GM12875 (cell line): ENCODE results near the gene GLRX.

Experiments used
- H3K4me3 ChIP-seq: one replicate; pipeline ENCODE4 v1.5.1; 2011; ENCODE audit warnings: low read depth, low read length, control low read depth
- TF ChIP-seq, protein P1 (sequence below): IDR thresholded peaks from 2 replicates; pipeline ENCODE4 v1.5.1; 2011; ENCODE audit warnings: low read depth, mild to moderate bottlenecking, control low read depth, inconsistent platforms, low read length, moderate library complexity, borderline replicate concordance; ENCODE audit not compliant: insufficient read depth

The GLRX gene

DNA sequence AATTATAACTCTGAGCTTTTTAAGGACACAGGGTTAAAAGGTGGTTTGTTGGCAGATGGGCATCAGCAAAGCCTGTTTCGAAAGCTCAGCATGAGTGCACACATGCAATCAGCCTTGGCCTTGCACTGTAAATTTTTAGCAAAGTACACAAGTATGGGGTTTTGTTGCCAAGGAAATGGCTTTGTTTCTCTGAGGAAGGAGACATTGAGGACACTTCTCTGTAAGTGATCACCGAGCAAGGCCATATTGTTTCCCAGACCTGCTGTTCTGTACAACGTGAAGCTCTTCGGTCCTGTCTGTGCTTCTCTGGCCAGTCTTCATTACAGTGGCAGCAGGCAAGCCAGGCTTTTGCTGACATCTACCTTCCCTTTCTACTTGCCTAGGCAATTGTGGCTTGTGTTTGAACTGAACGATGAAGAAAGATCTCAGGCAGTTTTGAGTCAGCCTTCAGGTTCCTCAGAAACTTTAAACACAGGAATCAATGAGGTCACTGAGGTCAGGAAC is 27.9 kb upstream of the GLRX start:
- H3K4me3 ChIP-seq, result no peak overlapping the region
- TF ChIP-seq, protein P1, sequence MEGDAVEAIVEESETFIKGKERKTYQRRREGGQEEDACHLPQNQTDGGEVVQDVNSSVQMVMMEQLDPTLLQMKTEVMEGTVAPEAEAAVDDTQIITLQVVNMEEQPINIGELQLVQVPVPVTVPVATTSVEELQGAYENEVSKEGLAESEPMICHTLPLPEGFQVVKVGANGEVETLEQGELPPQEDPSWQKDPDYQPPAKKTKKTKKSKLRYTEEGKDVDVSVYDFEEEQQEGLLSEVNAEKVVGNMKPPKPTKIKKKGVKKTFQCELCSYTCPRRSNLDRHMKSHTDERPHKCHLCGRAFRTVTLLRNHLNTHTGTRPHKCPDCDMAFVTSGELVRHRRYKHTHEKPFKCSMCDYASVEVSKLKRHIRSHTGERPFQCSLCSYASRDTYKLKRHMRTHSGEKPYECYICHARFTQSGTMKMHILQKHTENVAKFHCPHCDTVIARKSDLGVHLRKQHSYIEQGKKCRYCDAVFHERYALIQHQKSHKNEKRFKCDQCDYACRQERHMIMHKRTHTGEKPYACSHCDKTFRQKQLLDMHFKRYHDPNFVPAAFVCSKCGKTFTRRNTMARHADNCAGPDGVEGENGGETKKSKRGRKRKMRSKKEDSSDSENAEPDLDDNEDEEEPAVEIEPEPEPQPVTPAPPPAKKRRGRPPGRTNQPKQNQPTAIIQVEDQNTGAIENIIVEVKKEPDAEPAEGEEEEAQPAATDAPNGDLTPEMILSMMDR, result no peak

DNA sequence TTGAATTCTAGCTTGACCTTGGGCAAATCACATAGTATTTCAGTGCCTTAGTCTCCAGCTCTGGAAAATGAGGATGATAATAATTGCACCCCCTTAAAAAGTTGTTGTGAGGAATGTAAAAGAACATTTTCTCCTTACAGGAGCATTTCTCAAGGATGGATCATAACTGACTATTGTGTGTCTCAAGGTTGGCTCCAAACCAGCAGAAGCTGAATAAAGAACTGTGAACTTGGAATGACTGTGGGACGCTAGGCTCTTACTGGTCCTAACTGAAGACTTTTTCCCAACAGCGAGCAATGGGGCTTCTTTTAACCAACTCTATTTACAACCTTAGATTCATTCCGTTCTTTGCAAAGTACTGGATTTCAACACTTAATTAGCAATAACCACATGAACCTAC is 26.2 kb upstream of the GLRX start:
- no peak overlapping the region for H3K4me3 ChIP-seq
- TF ChIP-seq, protein P1, result no peak

DNA sequence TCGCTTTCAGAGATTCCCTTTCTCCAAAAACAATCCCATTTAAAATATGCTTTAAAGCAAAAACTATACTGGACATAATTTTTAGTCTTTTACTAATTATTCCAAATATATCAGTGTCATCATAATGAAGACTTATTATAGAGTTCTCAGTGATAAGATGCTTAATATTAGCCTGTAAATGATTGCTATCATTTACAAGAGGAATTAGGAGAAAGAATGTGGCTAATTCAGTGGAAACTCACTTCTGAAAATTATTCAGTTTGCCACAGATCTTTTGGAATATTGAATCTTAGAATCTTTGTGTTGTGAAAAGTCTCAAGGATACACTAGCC is 24.7 kb upstream of the GLRX start:
- TF ChIP-seq, protein P1, result no peak
- no peak overlapping the region for H3K4me3 ChIP-seq

DNA sequence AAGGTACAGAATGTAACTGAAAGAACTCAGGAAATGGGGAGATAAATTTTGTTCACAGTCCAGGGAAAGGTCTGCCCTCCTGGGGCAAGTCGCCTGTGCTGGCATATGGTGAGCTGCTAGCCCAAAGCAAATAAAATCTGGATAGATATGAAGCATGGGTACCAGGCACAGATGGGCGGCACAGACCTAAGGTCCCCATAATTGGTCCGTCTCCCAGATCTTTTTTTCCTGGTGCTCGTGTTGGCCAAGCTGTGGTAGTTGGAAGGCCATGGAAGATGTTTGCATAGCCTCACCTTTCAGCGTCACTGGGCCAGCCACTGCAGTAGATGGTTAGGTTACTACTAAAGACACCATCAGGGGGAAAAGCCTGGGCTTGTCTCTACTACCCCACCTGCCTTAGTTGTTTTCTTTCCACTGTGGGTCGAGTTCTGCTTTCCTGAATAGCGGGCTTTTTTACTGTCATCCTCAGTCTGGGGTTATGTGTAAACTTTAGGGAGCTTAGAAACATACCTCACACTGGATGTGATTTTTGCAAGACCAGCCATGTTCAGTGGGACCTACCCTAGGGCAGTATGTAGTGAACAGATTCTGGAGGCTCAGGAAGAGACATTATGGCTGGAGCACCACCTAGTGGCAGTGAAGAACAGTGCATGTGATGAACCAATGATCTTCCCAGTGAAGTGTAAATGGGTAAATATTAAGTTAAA is 24.2 kb upstream of the GLRX start:
- TF ChIP-seq, protein P1, result peak; percentile 83
- H3K4me3 ChIP-seq, result no peak overlapping the region

DNA sequence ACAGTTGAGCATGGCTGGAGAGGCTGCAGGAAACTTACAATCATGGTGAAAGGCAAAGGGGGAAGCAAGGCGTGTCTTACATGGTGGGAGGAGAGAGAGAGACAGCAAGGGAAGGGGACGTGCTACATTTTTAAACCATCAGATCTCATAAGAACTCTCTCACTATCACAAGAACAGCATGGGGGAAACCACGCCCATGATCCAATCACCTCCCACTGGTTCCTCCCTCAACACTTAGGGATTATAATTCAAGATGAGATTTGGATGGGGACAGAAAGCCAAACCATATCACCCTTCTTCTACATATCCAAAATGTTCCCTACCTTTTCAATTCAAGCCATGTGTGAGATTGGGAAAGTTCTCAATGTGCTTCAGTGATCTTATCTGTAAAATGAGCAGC is 22.9 kb upstream of the GLRX start:
- TF ChIP-seq, protein P1, result no peak
- no peak overlapping the region for H3K4me3 ChIP-seq

DNA sequence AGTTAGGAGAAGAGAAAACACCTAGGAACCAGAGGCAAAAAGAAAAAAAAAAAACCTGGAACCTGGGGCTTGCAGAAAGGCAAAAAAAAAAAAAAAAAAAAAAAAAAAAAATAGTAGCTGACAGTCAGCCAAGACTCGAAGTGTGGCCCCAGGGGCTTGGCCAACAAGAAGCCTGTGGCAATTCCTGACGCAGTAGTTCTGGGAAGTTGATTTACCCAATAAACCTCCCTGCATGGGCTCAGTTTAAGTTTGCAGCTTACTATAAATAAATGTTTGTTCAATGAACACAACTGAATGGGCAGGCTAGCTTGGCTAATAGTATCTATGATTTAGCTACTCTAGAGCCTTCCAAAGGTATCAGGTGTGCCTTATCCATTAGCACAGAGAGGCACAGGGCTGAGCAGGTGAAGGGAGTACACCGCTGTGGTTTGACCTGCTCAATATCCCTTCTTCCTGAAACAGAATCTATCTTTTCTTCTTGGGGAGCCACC is 21.3 kb upstream of the GLRX start:
- no peak overlapping the region for H3K4me3 ChIP-seq
- TF ChIP-seq, protein P1, result no peak

DNA sequence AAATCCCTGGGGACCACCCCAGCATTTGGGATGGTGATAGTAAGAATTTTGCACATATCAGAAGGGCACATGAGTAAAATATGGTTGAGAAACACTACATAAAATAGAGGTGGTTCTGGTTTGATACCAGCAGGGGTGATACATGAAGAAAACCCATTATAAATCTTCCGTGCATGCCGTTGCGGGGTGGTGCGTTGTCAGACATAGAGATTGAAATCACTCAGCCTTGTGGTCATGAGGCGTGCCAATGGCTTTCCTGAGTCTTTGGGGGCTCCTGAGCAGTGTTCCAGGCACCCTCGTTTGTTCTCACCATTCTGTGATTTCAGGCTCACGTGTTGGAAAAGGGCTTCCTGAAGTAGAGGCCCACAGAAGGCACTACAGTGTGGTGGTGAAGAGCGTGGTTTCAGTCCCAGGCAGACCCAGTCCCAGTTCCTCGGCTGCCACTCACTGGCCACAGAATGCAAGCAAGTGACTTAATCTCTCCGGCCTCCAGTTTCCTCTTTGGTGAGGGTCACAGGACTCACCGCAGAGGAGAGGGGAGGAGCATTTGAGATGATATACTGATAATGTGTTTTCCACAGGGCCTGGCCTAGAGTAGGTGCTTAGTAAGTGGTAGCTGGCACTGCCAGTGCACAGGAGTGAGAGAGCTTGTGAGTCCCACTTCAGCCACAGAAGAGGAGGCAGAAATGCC is 20.5 kb upstream of the GLRX start:
- TF ChIP-seq, protein P1, result no peak
- H3K4me3 ChIP-seq, result no peak overlapping the region
